ENCODE measurements around the gene MED26.

The MED26 gene

GRCh38 chr19:16540948-16541347 lies 87.1 kb downstream of the MED26 start:
- DNase-seq (ENCODE audit: low spot score), result no peak

DNA sequence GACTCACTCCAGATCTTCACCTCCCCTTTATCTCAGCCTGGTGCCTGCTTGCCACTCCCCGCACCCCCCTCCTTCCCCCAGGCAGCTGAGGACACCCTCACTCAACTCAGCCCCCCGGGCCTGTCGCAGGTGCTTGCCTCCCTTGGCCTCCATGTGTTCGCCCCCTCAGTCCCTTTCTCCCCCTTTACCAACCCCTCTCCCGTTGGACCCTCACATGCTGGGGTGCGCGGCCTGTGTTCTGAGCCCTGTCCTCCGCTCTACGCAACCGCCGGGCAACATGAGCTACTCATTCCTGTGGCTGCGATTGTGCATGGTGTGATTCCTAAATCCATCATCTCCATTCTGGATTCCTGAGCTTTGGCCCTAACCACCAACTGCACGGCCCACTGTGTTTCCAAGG lies 90.9 kb downstream of the MED26 start:
- no peak for DNase-seq (ENCODE audit: low spot score)

GRCh38 chr19:16536130-16536529 lies 91.9 kb downstream of the MED26 start:
- DNase-seq (ENCODE audit: low spot score), result no peak

GRCh38 chr19:16535381-16535780 lies 92.6 kb downstream of the MED26 start:
- DNase-seq (ENCODE audit: low spot score), result no peak

DNA sequence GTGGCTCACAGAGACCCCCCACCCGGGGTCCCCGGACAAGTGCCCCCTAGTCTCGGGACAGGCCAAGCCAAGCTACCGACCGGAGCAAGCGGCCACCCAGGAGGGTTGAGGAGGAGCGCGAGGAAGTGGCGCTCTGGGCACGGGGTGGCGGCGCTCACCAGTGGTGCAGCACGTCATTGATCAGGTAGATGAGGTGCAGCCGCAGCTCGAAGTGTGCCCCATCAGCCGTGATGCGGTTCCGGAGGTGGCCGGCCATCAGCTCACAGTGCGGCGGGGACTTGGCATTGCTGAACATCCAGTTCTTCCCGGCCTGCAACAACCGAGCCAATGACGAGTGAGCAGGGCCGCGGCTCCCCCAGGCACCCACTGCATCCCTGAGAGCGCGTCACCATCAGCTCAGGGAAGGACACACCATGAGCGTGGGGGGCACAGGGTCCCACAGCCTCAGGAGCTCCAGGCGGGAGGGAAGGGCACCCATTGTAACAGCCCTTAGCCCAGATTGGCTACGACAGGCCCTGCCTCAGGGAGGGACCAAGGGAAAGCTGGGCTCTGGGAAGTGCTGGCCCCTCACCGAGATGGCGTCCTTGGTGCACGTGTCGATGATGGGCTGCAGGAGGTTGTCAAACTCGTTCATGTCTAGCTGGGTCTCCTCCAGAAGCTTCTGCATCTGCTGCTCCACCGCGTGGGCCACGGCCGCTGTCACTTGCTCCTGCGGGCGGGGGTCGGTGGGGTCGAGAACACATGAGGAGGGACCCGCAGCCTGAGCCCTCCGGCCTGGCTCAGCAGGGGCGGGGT lies 95.4 kb downstream of the MED26 start:
- no peak for DNase-seq (ENCODE audit: low spot score)

DNA sequence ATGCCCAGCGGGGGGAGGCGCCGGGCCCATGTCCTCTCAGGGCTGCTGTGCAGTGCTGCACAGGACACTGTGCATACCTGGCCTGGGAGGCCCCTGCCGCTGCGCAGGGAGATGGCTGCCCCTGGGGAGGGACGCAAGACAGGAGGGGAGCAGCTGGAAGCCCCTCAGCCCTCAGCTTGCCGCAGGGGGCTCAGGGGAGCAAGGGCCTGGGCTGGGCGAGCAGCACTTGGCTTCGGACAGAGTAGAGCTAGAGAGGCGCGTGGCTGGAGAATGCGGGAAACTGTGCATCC lies 96.7 kb downstream of the MED26 start:
- no peak for DNase-seq (ENCODE audit: low spot score)

DNA sequence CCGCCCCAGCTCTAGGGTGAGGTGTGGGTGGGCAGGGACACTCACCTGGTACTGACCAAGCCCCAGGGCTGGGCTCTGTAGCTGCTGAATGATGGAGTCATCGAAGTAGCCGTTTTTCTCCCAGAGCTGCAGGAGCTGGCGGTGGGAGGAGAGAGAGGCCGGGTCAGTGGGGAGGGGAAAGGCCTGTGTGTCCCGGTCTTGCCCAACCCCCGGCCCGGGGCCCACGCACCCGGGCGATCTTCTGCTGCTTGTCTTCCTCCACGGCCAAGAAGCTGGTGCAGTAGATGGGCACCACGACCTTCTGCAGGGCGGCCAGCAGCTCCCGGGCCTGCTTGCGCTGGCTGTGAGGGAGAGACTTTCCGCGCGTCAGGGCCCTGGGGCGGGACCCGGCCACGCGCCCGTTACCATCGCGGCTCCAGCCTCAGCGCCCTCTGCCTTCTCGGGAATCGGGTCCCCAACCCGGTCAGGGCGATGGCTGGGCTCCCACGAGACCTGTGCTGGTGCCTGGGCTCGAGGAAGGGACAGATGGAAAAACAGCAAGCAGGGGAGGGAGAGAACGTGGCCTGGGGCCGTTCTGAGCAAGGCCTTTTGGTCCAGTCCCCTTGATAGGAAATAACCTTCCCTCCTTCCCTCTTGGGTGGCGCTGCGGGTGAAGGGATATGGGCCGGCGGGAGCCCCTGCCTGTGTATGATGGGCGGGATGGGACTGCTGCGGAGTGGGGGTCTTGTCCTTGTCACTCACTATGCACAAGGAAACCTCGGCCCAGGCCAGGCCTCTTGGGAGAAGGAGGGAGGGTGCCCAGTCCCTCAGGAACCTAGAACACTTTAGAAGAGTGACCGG lies 97.2 kb downstream of the MED26 start:
- DNase-seq (ENCODE audit: low spot score), result no peak

GRCh38 chr19:16529466-16530144 lies 98.4 kb downstream of the MED26 start:
- DNase-seq (ENCODE audit: low spot score), result no peak

DNA sequence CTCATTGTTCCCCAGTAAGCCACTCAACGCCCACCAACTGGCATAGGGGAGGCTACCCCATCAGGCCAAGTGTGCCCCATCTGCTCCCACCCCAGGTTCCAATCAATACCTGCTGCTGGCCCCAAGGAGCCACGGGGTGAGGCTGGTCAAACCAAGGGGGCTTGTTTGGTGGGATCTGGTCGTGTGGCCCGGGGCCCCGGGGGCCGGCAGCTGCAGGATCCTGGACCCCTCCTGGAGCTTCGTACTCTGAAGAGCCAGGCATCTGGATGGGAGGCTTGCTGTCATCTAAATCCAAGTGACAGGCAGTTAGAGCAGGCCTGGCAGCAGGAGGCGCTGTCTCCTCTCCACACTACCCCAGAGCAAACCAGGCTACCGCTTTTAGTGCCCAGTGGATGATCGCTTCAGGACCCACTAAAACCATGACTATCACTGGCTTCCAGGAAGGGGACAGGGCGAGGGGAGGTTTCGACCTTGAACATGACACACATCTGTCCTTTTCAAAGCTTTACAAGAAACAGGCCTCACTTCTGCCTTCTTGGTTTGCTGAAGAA lies 100.0 kb downstream of the MED26 start:
- peak; percentile 7 for DNase-seq (ENCODE audit: low spot score)

DNA sequence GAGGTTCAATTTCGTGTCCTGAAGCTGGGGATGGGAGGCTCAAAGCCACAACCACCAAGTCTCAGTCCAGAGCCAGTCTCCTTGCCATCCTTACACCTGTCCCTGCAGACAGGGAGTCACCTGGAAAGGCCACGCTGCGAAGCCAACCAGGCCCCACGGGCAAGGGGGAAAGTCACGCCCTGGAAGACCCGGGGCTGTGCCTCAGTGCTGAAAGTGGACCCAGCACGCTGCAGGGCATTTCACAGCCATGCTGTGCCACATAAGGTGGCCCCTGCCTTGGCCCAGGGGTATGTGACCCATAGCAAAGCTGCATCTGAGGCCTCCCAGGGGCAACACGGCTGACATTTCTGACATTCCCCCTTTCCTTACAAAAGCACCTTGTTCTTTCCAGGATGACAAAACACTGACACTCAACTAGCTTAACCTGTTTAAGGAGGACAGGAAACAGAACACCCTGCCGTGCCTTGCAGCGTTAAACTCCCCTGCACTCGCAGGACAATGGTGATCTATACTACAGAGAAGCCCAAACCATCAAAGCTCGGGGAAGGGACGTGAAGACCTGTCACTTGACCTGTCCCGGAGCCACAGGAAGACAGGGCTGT lies 100.6 kb downstream of the MED26 start:
- no peak for DNase-seq (ENCODE audit: low spot score)

DNA sequence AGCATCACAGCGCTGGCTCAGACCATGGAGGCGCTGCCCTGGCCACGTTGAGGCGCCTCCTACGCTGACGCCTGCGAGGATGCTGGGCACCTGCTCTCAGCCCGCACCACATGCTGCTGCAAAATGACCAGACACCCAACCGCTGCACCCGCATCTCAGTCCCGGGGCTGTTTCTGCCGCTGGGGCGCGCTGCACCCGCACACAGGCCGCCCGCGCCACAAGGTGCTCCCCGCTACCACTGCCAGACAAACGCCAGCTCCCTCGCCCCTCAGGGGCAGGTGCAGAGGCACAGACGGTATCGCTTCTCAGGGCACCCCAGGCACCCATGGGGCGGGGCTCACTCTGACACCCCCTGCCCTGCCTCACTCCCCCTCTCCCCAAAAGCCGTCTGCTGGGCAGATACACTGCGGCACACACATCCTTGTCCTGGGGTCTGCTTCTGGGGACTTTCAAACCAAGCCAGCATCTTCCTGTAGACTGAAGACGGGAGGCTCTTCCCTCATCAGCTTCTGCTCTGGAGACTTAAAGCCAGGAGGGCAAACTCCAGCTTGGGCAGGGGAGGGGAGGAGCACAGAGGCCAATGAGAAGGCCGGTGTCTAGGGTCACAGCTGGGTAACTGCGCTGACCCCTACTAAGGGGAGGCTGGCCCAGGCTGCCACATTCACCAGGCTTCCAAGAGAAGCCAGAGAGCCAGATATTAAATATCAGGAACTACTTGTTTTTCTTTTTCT lies 102.1 kb downstream of the MED26 start:
- DNase-seq (ENCODE audit: low spot score), result no peak

GRCh38 chr19:16524991-16525734 lies 102.8 kb downstream of the MED26 start:
- no peak for DNase-seq (ENCODE audit: low spot score)

All from kidney tubule cell (primary cell).